Calu3 (cell line): ENCODE measurements around the gene ZNF507. TPM values are rescaled to one million over a fixed set of nuclear protein-coding genes. Genes with fewer than 3 reads are reported as not detected.

Experiments
- BruUV-seq: library from RNA; stranded (reverse); fragments of 400-500 nt; replicated peaks from 2 replicates; lab custom pipeline; 2021; lab: Mats Ljungman, UMichigan
- CTCF ChIA-PET: fragments of 300-600 bp; sonication (Branson Sonifier 250); formaldehyde crosslinking; loops from one replicate; lab custom pipeline; 2022; ENCODE audit warnings: antibody characterized with exemption; lab: Charles Lee
- DNase-seq: peaks from one replicate; pipeline ENCODE4 v3.0.0; 2022
- H3K27ac Mint-ChIP-seq: one replicate; pipeline ENCODE4 v1.8.0; 2022; ENCODE audit warnings: mixed read lengths; ENCODE audit not compliant: unreplicated experiment
- H3K27me3 Mint-ChIP-seq: one replicate; pipeline ENCODE4 v1.8.0; 2022; ENCODE audit warnings: mixed read lengths; ENCODE audit not compliant: unreplicated experiment
- H3K36me3 Mint-ChIP-seq: one replicate; pipeline ENCODE4 v1.8.0; 2022; ENCODE audit warnings: mild to moderate bottlenecking, moderate library complexity, mixed read lengths; ENCODE audit not compliant: insufficient read depth, unreplicated experiment
- H3K4me1 Mint-ChIP-seq: one replicate; pipeline ENCODE4 v1.8.0; 2022; ENCODE audit warnings: mild to moderate bottlenecking, low read depth, mixed read lengths; ENCODE audit not compliant: unreplicated experiment
- H3K4me3 Mint-ChIP-seq: one replicate; pipeline ENCODE4 v1.8.0; 2022; ENCODE audit warnings: mild to moderate bottlenecking, low read depth, moderate library complexity, mixed read lengths; ENCODE audit not compliant: unreplicated experiment
- H3K9me3 Mint-ChIP-seq: one replicate; pipeline ENCODE4 v1.8.0; 2022; ENCODE audit warnings: low read depth, mixed read lengths; ENCODE audit not compliant: unreplicated experiment
- intact Hi-C: fragments of 100-400 bp; cut with micrococcal nuclease; formaldehyde crosslinking; loops from one replicate; pipeline ENCODE4 v1.10.0; 2022; ENCODE audit not compliant: unreplicated experiment
- total RNA-seq: library from RNA; stranded (reverse); gene quantifications from 2 replicates; pipeline ENCODE4 v1.2.3, GENCODE V29; 2022
- TF ChIP-seq, protein P1 (sequence below): fragments of 200-600 bp; IDR thresholded peaks from one replicate; pipeline ENCODE4 v1.8.0; 2022; ENCODE audit warnings: antibody characterized with exemption; ENCODE audit not compliant: unreplicated experiment

The ZNF507 gene
- total RNA-seq, 1 experiment from 2014 or later: 31.5 TPM

DNA sequence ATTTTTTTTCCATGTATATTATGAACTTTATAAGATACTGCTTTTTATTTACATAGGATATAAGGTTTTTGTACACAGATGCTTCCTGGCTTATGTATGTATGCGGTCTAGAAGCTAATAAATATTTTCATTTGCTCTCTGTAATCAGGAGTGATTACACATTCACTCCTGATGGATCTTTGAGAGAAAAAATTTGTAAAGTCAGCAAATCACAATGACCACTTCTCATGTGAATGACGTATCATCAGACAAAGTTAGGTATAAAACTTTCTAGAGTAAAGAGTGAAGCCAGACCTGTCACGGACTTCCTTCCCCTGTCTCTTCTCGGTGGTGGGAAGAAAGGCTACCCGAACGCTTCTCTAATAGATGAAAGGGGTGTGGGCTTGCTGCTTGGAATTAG lies 91.3 kb downstream of the ZNF507 start:
- Mint-ChIP-seq H3K27ac (no peak overlapping the region), H3K27me3 (no peaks in the 10 kb centered on the region), H3K4me1 (no peaks in the 10 kb centered on the region), H3K9me3 (no peaks in the 10 kb centered on the region), H3K4me3 (no peak overlapping the region), H3K36me3 (no peaks in the 10 kb centered on the region)
- BruUV-seq: no TSS peak
- no peak for DNase-seq
- CTCF ChIA-PET: no interaction called here
- TF ChIP-seq, protein P1, sequence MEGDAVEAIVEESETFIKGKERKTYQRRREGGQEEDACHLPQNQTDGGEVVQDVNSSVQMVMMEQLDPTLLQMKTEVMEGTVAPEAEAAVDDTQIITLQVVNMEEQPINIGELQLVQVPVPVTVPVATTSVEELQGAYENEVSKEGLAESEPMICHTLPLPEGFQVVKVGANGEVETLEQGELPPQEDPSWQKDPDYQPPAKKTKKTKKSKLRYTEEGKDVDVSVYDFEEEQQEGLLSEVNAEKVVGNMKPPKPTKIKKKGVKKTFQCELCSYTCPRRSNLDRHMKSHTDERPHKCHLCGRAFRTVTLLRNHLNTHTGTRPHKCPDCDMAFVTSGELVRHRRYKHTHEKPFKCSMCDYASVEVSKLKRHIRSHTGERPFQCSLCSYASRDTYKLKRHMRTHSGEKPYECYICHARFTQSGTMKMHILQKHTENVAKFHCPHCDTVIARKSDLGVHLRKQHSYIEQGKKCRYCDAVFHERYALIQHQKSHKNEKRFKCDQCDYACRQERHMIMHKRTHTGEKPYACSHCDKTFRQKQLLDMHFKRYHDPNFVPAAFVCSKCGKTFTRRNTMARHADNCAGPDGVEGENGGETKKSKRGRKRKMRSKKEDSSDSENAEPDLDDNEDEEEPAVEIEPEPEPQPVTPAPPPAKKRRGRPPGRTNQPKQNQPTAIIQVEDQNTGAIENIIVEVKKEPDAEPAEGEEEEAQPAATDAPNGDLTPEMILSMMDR: no peak
- intact Hi-C loops: no loop called here

- CTCF ChIA-PET: interaction anchor here (0.7 kb wide), 1 partner anchor 19 kb away, joined by 3 read pairs; no protein-coding TSS in a partner anchor
- no peaks in the 10 kb centered on the region for H3K9me3 Mint-ChIP-seq
- no peak overlapping the region for H3K4me3 Mint-ChIP-seq
- H3K27ac Mint-ChIP-seq: no peak overlapping the region
- intact Hi-C loops: no loop called here
- H3K36me3 Mint-ChIP-seq: no peaks in the 10 kb centered on the region
- BruUV-seq: no TSS peak
- no peak for DNase-seq
- TF ChIP-seq, protein P1: no peak
- no peaks in the 10 kb centered on the region for H3K4me1 Mint-ChIP-seq
- no peaks in the 10 kb centered on the region for H3K27me3 Mint-ChIP-seq
These were observed 91.7 kb downstream of the ZNF507 start for GRCh38 chr19:32437096-32437495.

Other genes with a start within 250 kb of the ZNF507 start
- gene DPY19L3, start 60.2 kb downstream of the ZNF507 start, total RNA-seq: 23.8 and 29.4 TPM in 2 replicates
- gene PDCD5, start 235.6 kb downstream of the ZNF507 start, total RNA-seq: 154 TPM in 2 replicates